Stomach (tissue), 9 donors: ENCODE measurements around the gene ACIN1. TPM values are rescaled to one million over a fixed set of nuclear protein-coding genes. Genes with fewer than 3 reads are reported as not detected.

Experiments
- DNase-seq, 2 donors: peaks; one replicate each; pipeline versions ENCODE4 v3.0.0 to v3.0.0-alpha.2; 2013 to 2019
- H3K27ac ChIP-seq, 5 donors: fragments of 200-600 bp in 4 of 5; sonication (generic) in 4 of 5; one replicate each; pipeline ENCODE4 v1.5.1; 2013 to 2019; ENCODE audit warnings: mild to moderate bottlenecking in 1 of 5, moderate library complexity in 1 of 5
- H3K27me3 ChIP-seq, 3 donors: fragments of 200-600 bp; sonication (generic); one replicate each; pipeline ENCODE4 v1.5.1; 2017 to 2019; ENCODE audit warnings: mixed run types in 1 of 3
- H3K36me3 ChIP-seq, 4 donors: fragments of 200-600 bp; sonication (generic); 1 replicate in 3 of 4; 2 replicates in 1 of 4; pipeline ENCODE4 v1.5.1; 2016 to 2019
- H3K4me1 ChIP-seq, 4 donors: fragments of 200-600 bp; sonication (generic); one replicate each; pipeline ENCODE4 v1.5.1; 2016 to 2019
- H3K4me3 ChIP-seq, 4 donors: fragments of 200-600 bp; sonication (generic) in 3 of 4; one replicate each; pipeline ENCODE4 v1.5.1; 2016 to 2019; ENCODE audit warnings: mild to moderate bottlenecking in 1 of 4
- H3K9me3 ChIP-seq, 4 donors: fragments of 200-600 bp; sonication (generic); one replicate each; pipeline ENCODE4 v1.5.1; 2016 to 2019
- CTCF ChIP-seq, 7 experiments: fragments of 450-650 bp in 4 of 7; fragments of 200-600 bp in 3 of 7; sonication (generic) in 3 of 7; IDR thresholded peaks; one replicate each; pipeline ENCODE4 v1.5.1; 2016 to 2019; ENCODE audit warnings: antibody characterized with exemption in 7 of 7, control low read depth in 2 of 7, mild to moderate bottlenecking in 1 of 7
- EP300 ChIP-seq: sonication (generic); formaldehyde crosslinking; IDR thresholded peaks from one replicate; pipeline ENCODE4 v1.6.1; 2017; ENCODE audit warnings: antibody characterized with exemption
- POLR2A ChIP-seq, 4 donors: fragments of 450-650 bp; IDR thresholded peaks; one replicate each; pipeline ENCODE4 v1.6.1; 2016; ENCODE audit warnings: antibody characterized with exemption in 4 of 4, control low read depth in 2 of 4, mild to moderate bottlenecking in 1 of 4, moderate library complexity in 1 of 4
- POLR2AphosphoS5 ChIP-seq, 3 donors: sonication (generic); formaldehyde crosslinking; IDR thresholded peaks; one replicate each; pipeline ENCODE4 v1.6.1; 2016; ENCODE audit warnings: antibody characterized with exemption in 3 of 3
- WGBS, 5 donors: extraction: QIAGEN DNeasy Blood & Tissue Kit in 3 of 5; methylation state at CpG; one replicate each; pipeline versions ENCODE4 v1.1.5 to v1.1.7; 2013 to 2018; 5-methylcytosine and 5-hydroxymethylcytosine counted together
- intact Hi-C: fragments of 100-400 bp; cut with DNase I; formaldehyde crosslinking; loops from one replicate; pipeline ENCODE4 v1.15.1; 2023; ENCODE audit warnings: low total_unique reads
- polyA plus RNA-seq, 3 donors: library from polyadenylated mRNA; stranded (reverse); fragments of 200-250 nt; gene quantifications; one replicate each; pipeline ENCODE4 v1.2.3, GENCODE V29; 2013
- total RNA-seq, 5 donors: library from RNA; depleted of rRNA; stranded (reverse); fragments of >200 nt; gene quantifications; one replicate each; pipeline versions ENCODE4 v1.1.0 to v1.2.3, GENCODE V29; 2014 to 2016
- donor health status: healthy with polysubstance abuse.
- donor health status: Bipolar disorder and iron deficiency.
- donor health status: healthy.

The ACIN1 gene
- total and polyA plus RNA-seq, 8 donors, result 37.1 to 232 (median 117) TPM

- intact Hi-C loops, result no loop called here
- H3K27me3 ChIP-seq, result no peaks in the 10 kb centered on the region
- peak in 2 of 3 donors; percentile 6 to 60 for TF ChIP-seq POLR2AphosphoS5 (IDR thresholded peaks at IDR 0.05)
- no peak for TF ChIP-seq EP300
- H3K27ac ChIP-seq, result peak overlapping the region in 4 of 5 donors; percentile 24 to 70 (median 50)
- no peak overlapping the region for H3K4me3 ChIP-seq
- H3K4me1 ChIP-seq, result peaks cover 13 to 35% (median 18%) of the 10 kb centered on the region in 4 donors
- peaks cover 79 to 87% (median 85%) of the 10 kb centered on the region in 4 donors for H3K36me3 ChIP-seq
- 9 to 25% (median 23%) methylated on average over 4 of the region's 4 CpGs for WGBS, 5 donors
- DNase-seq, result peak; percentile 61 to 75
- no peaks in the 10 kb centered on the region for H3K9me3 ChIP-seq
Measured at GRCh38 chr14:23062002-23062401, 32.9 kb downstream of the ACIN1 start.

- TF ChIP-seq EP300 (no peak), CTCF (IDR thresholded peaks at IDR 0.05) (no peak)
- DNase-seq, result no peak
- Histone ChIP-seq H3K27me3 (no peaks in the 10 kb centered on the region), H3K36me3 (peaks cover 66 to 74% (median 72%) of the 10 kb centered on the region in 4 donors), H3K27ac (peak overlapping the region in 3 of 5 donors; percentile 16 to 70 (median 67)), H3K4me3 (no peak overlapping the region), H3K9me3 (no peaks in the 10 kb centered on the region), H3K4me1 (peaks cover 22 to 48% (median 26%) of the 10 kb centered on the region in 4 donors)
- 90 to 95% (median 93%) methylated on average over 17 of the region's 17 CpGs for WGBS, 5 donors
- intact Hi-C loops, result no loop called here
Measured at GRCh38 chr14:23060536-23061260, 34.2 kb downstream of the ACIN1 start.

- no peaks in the 10 kb centered on the region for H3K9me3 ChIP-seq
- DNase-seq, result no peak
- peaks cover 48 to 55% (median 54%) of the 10 kb centered on the region in 4 donors for H3K36me3 ChIP-seq
- intact Hi-C loops, result loop anchor here (2.0 kb wide), 1 partner anchor 72 kb away; no protein-coding TSS in a partner anchor
- no peak for TF ChIP-seq EP300
- TF ChIP-seq POLR2AphosphoS5 (IDR thresholded peaks at IDR 0.05), result no peak
- no peak for TF ChIP-seq CTCF (IDR thresholded peaks at IDR 0.05)
- no peak for TF ChIP-seq POLR2A (IDR thresholded peaks at IDR 0.05)
- no peak overlapping the region for H3K4me3 ChIP-seq
- H3K4me1 ChIP-seq, result peaks cover 22 to 51% (median 27%) of the 10 kb centered on the region in 4 donors
- 88 to 91% (median 90%) methylated on average over 29 to 32 of the region's 32 CpGs for WGBS, 5 donors
- H3K27ac ChIP-seq, result peak overlapping the region in 2 of 5 donors; percentile 79 to 80
- no peaks in the 10 kb centered on the region for H3K27me3 ChIP-seq
Measured at GRCh38 chr14:23058654-23059504, 36.1 kb downstream of the ACIN1 start.

- no peaks in the 10 kb centered on the region for H3K27me3 ChIP-seq
- TF ChIP-seq POLR2AphosphoS5 (IDR thresholded peaks at IDR 0.05) (peak in 2 of 3 donors; percentile 14 to 70), EP300 (no peak), CTCF (IDR thresholded peaks at IDR 0.05) (peak in 6 of 7 experiments; percentile 75 to 95 (median 92)), POLR2A (IDR thresholded peaks at IDR 0.05) (no peak)
- peak overlapping the region; percentile 66 to 87 (median 76) for H3K4me3 ChIP-seq
- peaks cover 40 to 47% (median 45%) of the 10 kb centered on the region in 4 donors for H3K36me3 ChIP-seq
- 1 to 2% (median 1%) methylated on average over 21 to 51 of the region's 51 CpGs for WGBS, 5 donors
- peak; percentile 88 to 96 for DNase-seq
- peak overlapping the region; percentile 33 to 80 (median 71) for H3K27ac ChIP-seq
- H3K9me3 ChIP-seq, result no peaks in the 10 kb centered on the region
- H3K4me1 ChIP-seq, result peaks cover 22 to 50% (median 27%) of the 10 kb centered on the region in 4 donors
- intact Hi-C loops, result loop anchor here (2.0 kb wide), 1 partner anchor 71 kb away; no protein-coding TSS in a partner anchor
Measured at GRCh38 chr14:23057757-23058653, 36.9 kb downstream of the ACIN1 start.
